Neutrophil (primary cell): Measurements from ENCODE around the gene VWA5B2.

ENCODE experiments used
- H3K27ac ChIP-seq: fragments of 200-600 bp; sonication (generic); 2 replicates; pipeline ENCODE4 v1.5.1; 2016; ENCODE audit warnings: mild to moderate bottlenecking, moderate library complexity
- H3K27me3 ChIP-seq: fragments of 200-600 bp; sonication (generic); 2 replicates; pipeline ENCODE4 v1.6.0; 2016; ENCODE audit warnings: mild to moderate bottlenecking
- H3K36me3 ChIP-seq: fragments of 200-600 bp; sonication (generic); 2 replicates; pipeline ENCODE4 v1.5.1; 2017
- H3K4me1 ChIP-seq, 2 experiments: fragments of 200-600 bp in 1 of 2; sonication (generic) in 1 of 2; 1 replicate in 1 of 2; 2 replicates in 1 of 2; pipeline versions ENCODE4 v1.5.1 to v1.6.1; 2013 to 2016; ENCODE audit warnings: low read depth in 1 of 2, low read length in 1 of 2, mild to moderate bottlenecking in 1 of 2, moderate library complexity in 1 of 2; ENCODE audit not compliant: control insufficient read depth in 1 of 2, insufficient read depth in 1 of 2
- H3K4me3 ChIP-seq, 2 experiments: fragments of 200-600 bp in 1 of 2; sonication (generic) in 1 of 2; 1 replicate in 1 of 2; 2 replicates in 1 of 2; pipeline ENCODE4 v1.5.1; 2013 to 2016; ENCODE audit warnings: low read depth in 1 of 2, low read length in 1 of 2, mild to moderate bottlenecking in 1 of 2, moderate library complexity in 1 of 2
- H3K9me3 ChIP-seq: fragments of 200-600 bp; sonication (generic); 2 replicates; pipeline ENCODE4 v1.5.1; 2016
- CTCF ChIP-seq: fragments of 200-600 bp; sonication (generic); IDR thresholded peaks from 2 replicates; pipeline ENCODE4 v1.5.1; 2016; ENCODE audit warnings: antibody characterized with exemption

The VWA5B2 gene

DNA sequence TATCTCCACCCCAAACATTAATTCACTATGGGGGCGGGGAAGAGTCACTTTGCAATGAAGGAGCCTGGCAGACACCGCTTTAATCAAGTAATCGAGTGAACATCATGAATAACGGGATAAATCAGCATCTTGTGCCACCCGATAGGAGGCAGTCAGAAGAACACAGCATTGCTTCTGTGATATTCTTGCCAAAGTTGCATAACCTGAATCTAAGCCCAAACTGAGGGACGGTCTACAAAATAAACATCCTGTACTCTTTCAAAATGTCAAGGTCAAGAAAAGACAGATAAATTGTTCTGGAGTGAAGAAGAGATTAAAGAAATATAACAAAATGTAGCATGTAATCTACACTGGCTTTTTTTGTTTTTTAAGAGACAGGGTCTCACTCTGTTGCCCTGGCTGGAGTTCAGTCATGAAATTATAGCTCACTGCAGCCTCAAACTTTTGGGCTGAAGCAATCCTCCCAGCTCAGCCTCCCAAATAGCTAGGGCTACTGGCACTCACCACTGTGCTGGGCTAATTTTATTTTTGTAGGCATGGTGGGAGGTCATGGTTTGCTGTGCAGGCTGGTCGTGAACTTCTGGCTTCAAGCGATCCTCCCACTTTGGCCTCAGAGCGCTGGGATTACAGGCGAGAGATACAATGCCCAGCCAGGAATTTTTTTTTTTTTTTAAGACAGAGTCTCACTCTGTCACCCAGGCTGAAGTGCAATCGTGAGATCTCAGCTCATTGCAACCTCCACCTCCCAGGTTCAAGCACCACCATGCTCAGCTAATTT is 20.1 kb upstream of the VWA5B2 start:
- no peak for TF ChIP-seq CTCF
- H3K9me3 ChIP-seq, result no peaks in the 10 kb centered on the region
- no peaks in the 10 kb centered on the region for H3K36me3 ChIP-seq

DNA sequence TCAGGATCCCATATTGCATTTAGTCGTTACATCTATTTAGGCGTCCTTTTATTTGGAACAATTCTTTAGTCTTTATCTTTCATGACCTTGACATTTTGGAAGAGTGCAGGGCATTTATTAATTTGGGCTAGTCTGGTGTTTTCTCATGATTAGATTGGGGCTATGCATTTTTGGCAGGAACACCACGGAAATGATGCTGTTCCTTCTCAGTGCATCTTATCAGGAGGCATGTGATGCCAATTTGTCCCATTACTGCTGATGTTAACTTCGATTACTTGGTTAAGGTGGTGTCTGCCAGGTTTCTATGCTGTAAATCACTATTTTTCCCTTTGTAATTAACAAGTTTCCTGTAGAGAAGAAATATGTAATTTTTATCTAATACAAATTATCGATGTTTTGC is 18.1 kb upstream of the VWA5B2 start:
- H3K4me3 ChIP-seq, result no peak overlapping the region
- H3K4me1 ChIP-seq, result no peaks in the 10 kb centered on the region
- no peaks in the 10 kb centered on the region for H3K36me3 ChIP-seq
- no peak for TF ChIP-seq CTCF
- H3K27me3 ChIP-seq, result peaks cover 66% of the 10 kb centered on the region
- H3K9me3 ChIP-seq, result no peaks in the 10 kb centered on the region
- H3K27ac ChIP-seq, result no peak overlapping the region

More for the DNA sequence above, 20.1 kb upstream of the VWA5B2 start:
- Histone ChIP-seq H3K4me1 (no peaks in the 10 kb centered on the region), H3K27me3 (peaks cover 63% of the 10 kb centered on the region), H3K4me3 (no peak overlapping the region), H3K27ac (no peak overlapping the region)

GRCh38 chr3:184211718-184212117 is 17.7 kb upstream of the VWA5B2 start:
- TF ChIP-seq CTCF, result no peak
- H3K4me1 ChIP-seq, result no peaks in the 10 kb centered on the region
- H3K27me3 ChIP-seq, result peaks cover 62% of the 10 kb centered on the region
- H3K9me3 ChIP-seq, result no peaks in the 10 kb centered on the region
- no peak overlapping the region for H3K4me3 ChIP-seq
- no peak overlapping the region for H3K27ac ChIP-seq
- H3K36me3 ChIP-seq, result no peaks in the 10 kb centered on the region

GRCh38 chr3:184218814-184219213 is 10.6 kb upstream of the VWA5B2 start:
- Histone ChIP-seq H3K36me3 (no peaks in the 10 kb centered on the region), H3K27ac (no peak overlapping the region), H3K4me3 (no peak overlapping the region), H3K9me3 (no peaks in the 10 kb centered on the region), H3K4me1 (no peaks in the 10 kb centered on the region), H3K27me3 (peaks cover 69% of the 10 kb centered on the region)
- no peak for TF ChIP-seq CTCF

DNA sequence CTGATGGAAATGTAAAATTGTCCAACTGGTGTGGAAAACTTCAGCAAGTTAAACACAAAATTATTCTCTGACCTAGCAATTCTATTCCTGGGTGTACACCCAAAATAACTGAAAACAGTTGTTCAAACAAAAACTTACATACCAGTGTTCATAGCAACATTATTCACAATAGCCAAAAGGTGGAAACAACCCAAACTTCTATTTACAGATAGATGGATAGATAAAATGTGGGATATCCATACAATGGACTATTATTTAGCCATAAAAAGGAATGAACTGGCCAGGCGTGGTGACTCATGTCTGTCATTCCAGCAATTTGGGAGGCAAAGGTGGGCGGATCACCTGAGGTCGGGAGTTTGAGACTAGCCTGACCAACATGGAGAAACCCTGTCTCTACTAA is 6.9 kb upstream of the VWA5B2 start:
- H3K4me3 ChIP-seq, result no peak overlapping the region
- H3K9me3 ChIP-seq, result no peaks in the 10 kb centered on the region
- H3K36me3 ChIP-seq, result no peaks in the 10 kb centered on the region
- no peaks in the 10 kb centered on the region for H3K4me1 ChIP-seq
- TF ChIP-seq CTCF, result no peak
- no peak overlapping the region for H3K27ac ChIP-seq
- peaks cover 81% of the 10 kb centered on the region for H3K27me3 ChIP-seq
